Stimulated activated CD4-positive, alpha-beta T cell treated with anti-CD3 and anti-CD28 coated beads, Interleukin-15, amount 100 ng/mL, for 1 hour (primary cell): Measurements from ENCODE around the gene RTRAF.

Experiments used
- DNase-seq, 2 donors: peaks; one replicate each; pipeline ENCODE4 v3.0.0-alpha.2; 2020; ENCODE audit warnings: low read depth in 1 of 2, low spot score in 1 of 2

The RTRAF gene

GRCh38 chr14:51993285-51993920, 4.1 kb downstream of the RTRAF start:
- DNase-seq, result no peak

- no peak for DNase-seq
Observed at GRCh38 chr14:51996148-51996746, 6.9 kb downstream of the RTRAF start.

GRCh38 chr14:51998348-51998747, 9.0 kb downstream of the RTRAF start:
- DNase-seq, result no peak

- no peak for DNase-seq
Observed at GRCh38 chr14:51999084-51999483, 9.7 kb downstream of the RTRAF start.

- DNase-seq, result no peak
Observed at GRCh38 chr14:52000019-52000582, 10.8 kb downstream of the RTRAF start.

GRCh38 chr14:52000696-52001095, 11.3 kb downstream of the RTRAF start:
- no peak for DNase-seq

- DNase-seq, result no peak
Observed at GRCh38 chr14:52002542-52002941, 13.2 kb downstream of the RTRAF start.

GRCh38 chr14:52003324-52003723, 14.0 kb downstream of the RTRAF start:
- no peak for DNase-seq

GRCh38 chr14:52005625-52006024, 16.3 kb downstream of the RTRAF start:
- no peak for DNase-seq

- no peak for DNase-seq
Observed at GRCh38 chr14:52006361-52006760, 17.0 kb downstream of the RTRAF start.

- no peak for DNase-seq
Observed at GRCh38 chr14:52007211-52007610, 17.9 kb downstream of the RTRAF start.

GRCh38 chr14:52007637-52008036, 18.3 kb downstream of the RTRAF start:
- no peak for DNase-seq

GRCh38 chr14:52008136-52008535, 18.8 kb downstream of the RTRAF start:
- no peak for DNase-seq

GRCh38 chr14:52010173-52010693, 20.9 kb downstream of the RTRAF start:
- no peak for DNase-seq

- no peak for DNase-seq
Observed at GRCh38 chr14:52011523-52011922, 22.2 kb downstream of the RTRAF start.

GRCh38 chr14:52012635-52013034, 23.3 kb downstream of the RTRAF start:
- no peak for DNase-seq

- DNase-seq, result no peak
Observed at GRCh38 chr14:52013984-52014600, 24.7 kb downstream of the RTRAF start.

GRCh38 chr14:52014601-52015267, 25.4 kb downstream of the RTRAF start:
- no peak for DNase-seq

GRCh38 chr14:52015411-52016030, 26.2 kb downstream of the RTRAF start:
- no peak for DNase-seq

GRCh38 chr14:52018252-52018651, 28.9 kb downstream of the RTRAF start:
- no peak for DNase-seq

GRCh38 chr14:52018970-52019369, 29.6 kb downstream of the RTRAF start:
- no peak for DNase-seq
